Kidney tubule cell (primary cell): Measurements from ENCODE around the gene IFITM10.

ENCODE experiments used
- DNase-seq: peaks from one replicate; pipeline ENCODE4 v3.0.0-alpha.2; 2018; ENCODE audit warnings: low spot score

The IFITM10 gene

DNA sequence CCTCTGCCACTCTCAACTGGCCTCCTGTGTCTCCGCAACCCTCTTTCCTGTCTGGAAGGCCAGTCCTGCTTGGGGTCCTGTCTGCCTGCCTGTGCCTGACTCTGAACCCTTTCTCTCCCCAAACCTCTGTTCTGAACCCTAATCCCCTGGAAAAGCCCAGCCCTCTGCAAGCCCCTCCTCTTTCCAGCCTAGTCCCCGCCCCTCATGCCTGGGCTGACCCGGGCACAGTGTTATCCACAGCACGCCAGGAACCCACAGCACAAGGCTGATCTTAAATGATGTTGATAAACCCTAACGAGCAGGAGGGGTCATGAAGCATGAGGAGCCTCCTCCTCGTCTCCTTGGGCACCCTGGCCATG, at the start of gene IFITM10:
Gene IFITM10 (minus strand): TSS at position 115 of the 359 bp plus-strand sequence. CDS start 153 bp downstream, outside the sequence.
- no peak for DNase-seq

DNA sequence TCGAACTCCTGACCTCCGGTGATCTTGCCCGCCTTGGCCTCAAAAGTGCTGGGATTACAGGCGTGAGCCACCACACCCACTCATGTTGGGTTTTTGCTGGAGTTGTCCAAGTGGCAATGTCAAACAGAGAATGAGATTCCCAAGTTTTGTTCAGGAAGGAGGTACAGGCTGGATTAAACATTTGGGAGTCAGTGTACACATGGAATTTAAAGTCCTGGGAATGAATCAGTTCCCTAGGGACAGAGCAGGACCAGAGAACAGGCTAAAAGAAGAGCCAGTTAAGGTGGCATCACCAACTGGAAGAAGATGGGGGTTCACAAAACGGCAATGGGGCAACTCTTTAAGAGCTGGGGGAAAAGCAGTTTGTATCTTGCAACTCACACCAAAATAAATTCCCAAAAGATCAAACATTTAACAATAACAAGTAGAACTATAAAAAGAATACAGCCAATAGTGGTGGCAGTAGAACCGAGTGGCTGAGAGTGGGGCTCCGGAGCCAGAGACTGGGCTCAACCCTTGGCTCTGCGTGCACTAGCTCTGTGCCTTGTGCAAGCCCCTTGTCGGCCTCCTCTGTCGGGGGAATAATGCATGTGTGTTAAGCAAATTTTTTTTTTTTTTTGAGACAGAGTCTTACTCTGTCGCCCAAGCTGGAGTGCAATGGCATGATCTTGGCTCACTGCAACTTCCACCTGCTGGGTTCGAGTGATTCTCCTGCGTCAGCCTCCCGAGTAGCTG, 47.2 kb upstream of the IFITM10 start:
- DNase-seq, result no peak

DNA sequence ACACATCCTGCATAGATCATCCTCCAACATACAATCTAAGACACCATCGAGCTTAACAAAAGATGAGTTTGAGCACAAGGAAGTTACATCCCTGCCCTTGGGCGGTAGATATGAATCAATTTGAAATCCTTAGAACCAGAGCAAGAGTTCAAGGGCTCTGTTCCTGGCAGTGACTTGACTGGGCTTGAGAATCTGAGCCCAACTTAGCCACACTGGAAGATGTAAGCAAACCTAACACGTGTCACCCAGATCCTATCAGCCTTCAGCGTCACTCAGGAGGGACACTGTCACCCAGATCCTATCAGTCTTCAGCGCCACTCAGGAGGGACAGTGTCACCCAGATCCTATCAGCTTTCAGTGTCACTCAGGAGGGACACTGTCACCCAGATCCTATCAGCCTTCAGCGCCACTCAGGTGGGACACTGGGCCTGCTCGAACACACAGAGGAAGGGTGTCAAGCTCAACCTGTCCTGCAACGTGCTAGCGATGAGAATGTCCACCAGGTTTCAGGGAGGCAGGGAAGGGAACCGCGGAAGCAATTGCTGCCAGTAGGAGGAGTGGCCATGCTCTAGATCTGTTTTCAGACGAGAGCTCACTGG, 46.1 kb upstream of the IFITM10 start:
- DNase-seq, result no peak

DNA sequence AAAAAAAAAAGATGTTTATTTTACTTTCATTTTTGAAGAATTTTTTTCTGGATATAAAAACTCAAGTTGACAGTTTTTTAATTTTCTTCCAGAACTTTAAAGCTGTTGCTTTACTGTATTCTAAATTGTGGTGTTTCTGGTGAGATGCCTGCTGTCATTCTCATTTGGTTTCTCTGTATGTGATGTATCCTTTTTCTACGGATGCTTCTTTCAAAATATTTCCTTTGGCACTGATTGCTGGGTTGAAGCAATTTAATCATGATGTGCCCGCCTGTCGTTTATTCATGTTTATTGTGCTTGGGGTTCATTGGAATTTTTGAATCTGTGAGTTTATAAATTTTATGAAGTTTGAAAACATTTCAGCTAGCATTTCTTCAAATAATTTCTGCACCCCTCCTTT, 42.7 kb upstream of the IFITM10 start:
- no peak for DNase-seq

DNA sequence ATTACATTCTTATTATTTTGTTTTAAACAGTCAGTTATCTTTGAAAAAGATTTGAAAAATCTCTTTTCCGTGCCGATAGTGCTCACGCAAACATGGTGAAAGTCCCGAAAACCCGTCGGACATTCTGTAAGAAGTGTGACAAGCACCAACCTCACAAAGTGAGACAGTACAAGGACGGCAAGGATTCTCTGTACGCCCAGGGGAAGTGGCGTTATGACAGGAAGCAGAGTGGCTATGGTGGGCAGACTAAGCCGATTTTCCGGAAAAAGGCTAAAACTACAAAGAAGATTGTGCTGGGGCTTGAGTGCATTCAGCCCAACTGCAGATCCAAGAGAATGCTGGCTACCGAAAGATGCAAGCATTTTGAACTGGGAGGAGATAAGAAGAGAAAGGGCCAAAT, 42.1 kb upstream of the IFITM10 start:
- DNase-seq, result no peak

DNA sequence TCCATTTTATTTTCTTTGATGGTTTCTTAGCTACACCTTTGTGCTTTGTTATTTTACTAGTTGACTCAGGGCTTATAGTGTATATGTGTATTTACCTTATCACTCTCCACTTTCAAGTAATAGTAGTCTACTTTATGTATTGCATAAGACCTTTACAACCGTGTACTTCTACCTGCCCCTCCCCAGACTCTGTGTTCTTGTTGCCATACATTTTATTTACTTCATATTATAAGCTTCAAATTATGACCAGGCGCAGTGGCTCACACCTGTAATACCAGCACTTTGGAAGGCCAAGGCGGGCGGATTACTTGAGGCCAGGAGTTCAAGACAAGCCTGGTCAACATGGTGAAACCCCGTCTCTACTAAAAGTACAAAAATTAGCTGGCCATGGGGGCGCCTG, 41.5 kb upstream of the IFITM10 start:
- no peak for DNase-seq

DNA sequence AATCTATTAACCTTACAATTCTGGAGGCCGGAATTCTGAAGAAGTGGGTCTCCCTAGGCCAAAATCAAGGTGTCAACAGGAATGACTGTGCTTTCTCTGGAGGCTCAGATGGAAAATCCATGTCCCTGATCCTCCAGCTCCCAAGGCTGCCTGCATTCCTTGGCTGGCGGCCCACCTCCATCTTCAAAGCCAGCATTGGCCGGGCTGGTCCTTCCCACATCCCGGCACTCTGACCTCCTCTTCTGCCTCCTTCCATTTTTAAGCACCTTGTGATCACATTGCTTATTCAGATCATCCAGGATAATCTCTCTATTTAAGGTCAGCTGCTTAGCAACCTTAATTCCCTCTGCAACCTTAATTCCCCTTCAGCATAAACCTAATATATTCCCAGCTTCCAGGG, 36.1 kb upstream of the IFITM10 start:
- no peak for DNase-seq

DNA sequence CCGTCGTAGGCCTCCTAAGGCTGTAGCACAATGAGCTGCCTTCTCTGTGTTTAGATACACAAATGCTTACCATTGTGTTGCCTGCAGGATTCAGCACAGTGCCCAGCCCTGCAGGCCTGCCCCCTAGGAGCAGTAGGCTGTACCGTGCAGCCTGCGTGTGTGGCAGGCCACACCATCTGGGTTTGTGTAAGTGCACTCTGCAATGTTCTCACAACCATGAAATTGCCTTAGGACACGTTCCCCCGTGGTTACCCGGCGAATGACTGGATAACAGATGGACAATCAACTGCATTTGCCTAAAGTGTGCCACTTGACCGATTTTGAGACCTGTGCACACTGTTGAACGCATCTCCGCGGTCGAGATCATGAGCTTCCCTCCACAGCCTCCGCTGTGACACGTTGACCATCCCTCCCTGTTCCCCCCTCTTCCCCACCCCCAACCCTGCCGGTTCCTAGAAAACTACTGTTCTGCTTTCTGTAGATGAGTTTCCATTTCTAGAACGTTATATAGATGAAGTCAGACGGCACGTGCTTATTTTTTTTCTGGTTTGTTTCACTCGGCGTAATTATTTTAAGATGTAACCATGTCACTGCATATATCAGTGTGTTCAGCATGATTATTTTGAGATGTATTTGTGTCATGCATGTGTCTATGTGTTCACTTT, 35.5 kb upstream of the IFITM10 start:
- DNase-seq, result no peak

DNA sequence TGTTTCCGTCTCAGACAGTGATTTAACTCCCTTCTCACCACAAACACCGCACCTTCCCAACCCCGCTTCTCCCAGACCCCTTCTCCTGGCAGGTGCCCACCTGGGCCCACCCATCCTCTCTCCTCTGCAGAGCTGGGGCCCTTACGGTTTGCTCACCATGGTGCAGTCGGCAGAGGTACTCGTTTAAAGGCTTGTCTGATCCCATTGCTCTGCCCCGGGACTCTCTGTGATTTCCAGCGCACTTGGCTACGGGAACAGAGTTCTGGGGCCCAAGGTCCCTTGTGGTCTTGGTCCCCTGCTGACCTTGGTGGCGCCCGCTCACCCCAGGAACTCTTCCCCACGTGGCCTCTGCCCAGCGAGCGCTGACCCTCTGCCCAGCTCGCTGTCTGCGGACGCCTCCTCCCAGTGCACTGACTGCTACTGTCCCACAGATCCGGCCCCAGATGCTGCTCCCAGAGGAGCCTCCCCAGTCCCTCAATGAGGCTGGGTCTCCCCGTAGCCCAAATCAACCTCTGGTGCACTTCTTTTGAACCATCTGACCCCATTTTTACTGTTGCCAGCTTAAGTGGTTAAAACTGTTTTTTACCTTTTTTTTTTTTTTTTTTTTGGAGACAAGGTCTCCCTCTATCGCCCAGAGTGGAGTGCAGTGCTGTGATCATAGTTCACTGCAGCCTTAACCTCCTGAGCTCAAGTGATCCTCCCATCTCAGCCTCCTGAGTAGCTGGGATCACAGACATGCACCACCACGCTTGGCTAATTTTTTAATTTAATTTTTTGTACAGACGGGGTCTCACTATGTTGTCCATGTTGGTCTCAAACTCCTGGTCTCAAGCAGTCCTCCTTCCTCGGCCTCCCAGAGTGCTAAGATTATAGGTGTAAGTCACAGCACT, 34.6 kb upstream of the IFITM10 start:
- DNase-seq, result no peak

DNA sequence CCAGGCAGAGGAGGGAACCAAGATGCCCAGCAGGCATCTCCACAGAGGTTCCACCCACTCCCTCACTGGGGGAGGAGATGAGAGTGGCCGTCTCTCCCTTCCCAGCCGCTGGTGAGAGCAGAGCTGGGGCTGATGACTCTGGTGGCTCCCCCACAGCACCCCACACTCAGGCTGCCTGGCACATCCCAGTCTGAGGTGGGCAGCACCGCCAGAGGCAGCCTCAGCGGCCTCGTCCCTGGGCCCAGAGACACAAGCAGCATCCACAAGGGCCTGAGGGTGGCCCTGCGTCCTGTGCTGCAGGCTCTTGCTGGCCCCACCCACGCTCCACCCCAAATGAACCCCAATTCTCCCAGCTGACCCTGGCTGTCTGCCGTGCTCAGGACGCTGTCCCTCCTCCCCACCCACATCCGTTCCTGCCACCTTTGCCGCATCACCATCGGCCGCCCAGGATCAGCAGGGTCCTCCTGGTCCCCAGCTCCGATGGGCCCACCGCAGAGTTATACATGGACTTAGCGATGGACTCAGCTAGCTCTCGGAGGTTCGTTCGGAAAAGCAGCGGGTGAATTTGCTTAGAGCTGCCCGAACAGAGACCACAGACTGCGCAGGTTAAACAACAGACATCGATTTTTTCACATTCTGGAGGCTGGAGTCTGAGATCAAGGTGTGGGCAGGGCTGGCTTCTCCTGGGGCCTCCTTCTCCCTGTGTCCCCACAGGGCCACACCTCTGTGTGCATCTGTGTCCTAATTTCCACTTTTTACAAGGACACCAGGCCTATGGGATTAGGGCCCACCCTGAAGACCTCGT, 33.5 kb upstream of the IFITM10 start:
- no peak for DNase-seq

DNA sequence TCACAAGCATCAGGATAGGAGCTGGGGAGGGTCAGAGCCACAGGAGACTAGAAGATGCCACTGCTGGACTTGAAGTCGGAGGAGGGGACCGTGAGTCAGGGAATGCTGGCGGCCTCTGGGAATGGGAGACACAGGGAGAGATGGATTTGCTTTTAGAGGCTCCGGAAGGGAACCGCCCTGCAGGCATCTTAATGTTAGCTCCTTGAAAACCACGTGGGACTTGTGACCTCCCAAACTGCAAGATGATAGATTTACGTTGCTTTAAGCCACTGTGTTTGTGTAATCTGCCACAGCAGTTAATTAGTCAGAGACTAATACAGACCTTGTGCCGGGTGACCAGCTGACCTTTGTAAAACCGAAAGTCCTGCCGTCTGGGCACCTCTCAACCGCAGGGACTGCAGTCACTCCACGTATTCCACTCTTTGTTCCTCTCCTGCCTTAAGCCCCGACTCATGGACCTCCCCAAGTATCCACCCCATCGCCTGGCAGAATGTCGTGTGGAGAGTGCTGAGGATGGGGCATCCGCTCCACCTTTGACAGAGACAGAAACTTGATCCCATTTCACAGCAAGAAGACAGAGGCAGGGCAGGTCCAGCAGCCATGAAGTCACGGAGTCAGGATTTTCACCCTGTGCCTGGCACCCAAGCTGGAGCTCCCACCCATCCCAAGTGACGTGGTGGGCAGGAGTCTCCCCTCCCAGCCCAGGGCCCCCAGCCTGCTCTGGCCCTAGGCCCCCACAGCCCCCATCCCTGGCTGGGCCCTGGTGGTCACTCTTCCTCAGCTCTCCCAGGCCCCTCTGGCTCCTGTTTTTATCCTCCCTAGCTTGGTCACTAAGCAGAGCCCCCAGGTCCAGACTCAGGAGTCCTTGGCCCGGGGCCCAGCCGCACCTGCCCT, 32.7 kb upstream of the IFITM10 start:
- peak; percentile 61 for DNase-seq

DNA sequence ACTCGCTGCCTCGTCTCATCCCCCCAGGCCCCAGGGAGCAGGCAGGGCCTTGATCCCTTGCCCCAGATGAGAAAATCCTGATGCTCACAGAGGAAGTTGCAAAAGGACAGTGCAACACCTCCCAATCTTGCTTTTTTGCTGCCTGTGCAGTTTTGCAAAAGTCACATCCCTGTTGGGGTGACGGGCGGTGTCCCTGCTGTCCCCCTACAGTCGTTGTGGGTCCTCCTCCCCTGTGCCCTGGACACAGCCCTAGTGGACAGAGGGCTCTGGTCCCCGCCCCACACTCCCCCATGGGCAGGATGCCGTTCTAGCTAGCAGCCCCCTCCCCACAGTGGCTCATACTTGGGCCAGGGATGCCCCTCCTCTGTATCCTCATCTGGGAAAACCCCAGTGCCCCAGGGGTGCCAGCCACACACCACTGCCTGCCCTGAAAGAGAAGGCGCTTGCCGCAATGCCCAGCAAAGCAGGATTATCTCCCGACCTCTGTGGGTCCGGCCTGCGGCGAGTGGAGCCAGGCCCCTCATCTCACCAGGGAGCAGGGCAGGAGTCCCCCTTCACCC, 31.7 kb upstream of the IFITM10 start:
- DNase-seq, result no peak

DNA sequence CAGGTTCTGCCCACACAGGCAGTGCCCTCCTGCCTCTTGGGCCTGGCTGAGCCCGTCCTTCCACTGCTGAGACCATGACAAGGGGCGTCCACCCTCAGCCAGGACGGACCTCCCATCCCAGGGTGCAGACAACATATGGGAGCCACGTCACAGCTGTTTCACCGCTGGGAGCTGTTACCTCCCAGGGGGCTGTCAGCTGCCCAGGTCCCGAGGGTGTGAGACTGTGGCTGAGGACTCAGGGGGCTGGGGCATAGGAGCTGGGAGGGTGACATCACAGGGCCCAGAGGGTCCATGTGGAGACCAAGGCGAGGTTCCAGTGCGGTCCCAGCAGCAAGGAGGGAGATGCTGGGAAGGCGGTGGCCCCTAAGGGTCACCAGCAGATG, 31.2 kb upstream of the IFITM10 start:
- no peak for DNase-seq

DNA sequence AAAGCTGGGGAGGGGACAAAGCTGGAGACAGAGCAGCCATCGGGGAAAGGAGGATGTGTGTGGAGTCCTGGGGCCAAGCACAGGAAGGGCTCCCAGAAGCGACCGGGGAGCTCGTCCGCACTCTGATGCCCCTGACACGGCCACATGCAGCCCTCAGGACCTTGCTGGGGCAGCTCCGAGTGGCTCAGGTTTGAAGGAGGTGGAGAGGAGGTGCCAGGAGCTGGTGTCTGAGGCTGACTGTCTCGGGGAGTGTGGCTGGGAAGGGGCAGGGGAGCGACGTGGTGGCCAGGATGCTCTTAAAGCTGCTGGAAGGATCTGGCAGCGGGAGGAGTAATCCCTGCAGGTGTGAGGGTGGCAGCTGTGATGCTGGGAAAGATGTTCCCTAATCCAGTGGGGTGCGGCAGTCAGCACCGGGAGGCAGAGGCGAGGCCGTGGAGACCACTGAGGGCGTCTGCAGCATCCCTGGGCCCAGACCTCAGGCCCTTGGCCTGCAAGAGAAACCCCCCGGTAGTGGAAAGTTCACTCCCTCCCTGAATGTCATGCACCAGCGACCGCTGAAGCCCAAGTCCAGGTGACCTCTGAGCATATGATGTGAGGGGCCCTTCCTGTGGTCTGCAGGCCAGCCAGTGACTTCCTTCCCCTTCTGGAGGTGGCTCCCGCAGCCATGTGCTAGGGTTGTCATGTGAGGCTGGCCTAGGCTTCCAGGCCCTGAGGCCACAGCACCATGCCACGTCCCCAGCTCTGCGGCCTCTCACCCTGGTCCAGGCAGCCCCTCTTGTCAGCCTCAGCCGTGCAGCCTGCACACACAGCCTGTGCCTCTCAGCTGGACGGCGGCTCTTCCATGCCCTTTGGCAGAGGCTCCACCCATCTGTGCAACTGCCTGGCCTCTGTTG, 30.6 kb upstream of the IFITM10 start:
- DNase-seq, result no peak

DNA sequence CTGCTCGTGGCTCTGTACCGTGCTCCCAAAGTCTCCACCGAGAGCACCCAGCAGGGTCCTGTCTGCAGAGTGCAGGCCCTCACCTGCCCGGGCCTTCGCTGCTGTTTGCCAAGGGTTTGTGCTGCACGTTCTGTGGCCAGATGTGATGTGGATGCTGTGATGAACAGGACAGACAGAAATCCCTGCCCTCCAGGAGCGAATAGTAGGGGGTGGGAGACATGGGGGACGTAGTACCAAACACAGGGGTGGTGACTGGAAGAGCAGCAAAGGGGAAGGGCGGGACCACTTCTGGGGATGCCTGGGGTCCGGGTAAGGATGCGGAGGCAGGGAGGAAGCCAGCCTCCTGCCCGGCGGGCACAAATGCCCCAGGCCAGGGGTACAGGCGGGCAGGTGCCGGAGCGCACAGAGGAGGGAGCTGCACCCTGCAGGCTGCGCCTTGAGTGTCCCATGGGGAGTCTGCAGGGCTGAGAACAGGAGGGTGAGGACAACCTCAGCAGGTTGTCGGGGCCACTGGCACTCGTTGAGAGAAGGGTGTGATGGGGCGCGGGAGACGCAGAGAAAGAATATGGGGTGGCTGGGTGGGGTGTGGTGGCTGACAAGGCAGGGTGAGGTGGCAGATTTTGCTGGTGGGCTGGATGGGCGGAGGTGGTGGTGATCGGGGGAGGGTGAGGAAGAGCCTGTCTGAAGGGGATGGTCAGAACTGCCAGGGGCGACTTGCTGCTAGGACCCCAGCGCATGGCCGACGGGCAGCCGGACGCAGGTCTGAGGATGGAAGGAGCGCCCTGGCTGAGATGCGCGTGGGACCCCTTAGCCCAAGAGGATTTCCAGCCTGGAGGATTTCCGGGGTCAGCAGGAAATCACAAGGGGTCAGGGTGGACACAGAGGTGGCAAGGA, 29.7 kb upstream of the IFITM10 start:
- DNase-seq, result no peak

DNA sequence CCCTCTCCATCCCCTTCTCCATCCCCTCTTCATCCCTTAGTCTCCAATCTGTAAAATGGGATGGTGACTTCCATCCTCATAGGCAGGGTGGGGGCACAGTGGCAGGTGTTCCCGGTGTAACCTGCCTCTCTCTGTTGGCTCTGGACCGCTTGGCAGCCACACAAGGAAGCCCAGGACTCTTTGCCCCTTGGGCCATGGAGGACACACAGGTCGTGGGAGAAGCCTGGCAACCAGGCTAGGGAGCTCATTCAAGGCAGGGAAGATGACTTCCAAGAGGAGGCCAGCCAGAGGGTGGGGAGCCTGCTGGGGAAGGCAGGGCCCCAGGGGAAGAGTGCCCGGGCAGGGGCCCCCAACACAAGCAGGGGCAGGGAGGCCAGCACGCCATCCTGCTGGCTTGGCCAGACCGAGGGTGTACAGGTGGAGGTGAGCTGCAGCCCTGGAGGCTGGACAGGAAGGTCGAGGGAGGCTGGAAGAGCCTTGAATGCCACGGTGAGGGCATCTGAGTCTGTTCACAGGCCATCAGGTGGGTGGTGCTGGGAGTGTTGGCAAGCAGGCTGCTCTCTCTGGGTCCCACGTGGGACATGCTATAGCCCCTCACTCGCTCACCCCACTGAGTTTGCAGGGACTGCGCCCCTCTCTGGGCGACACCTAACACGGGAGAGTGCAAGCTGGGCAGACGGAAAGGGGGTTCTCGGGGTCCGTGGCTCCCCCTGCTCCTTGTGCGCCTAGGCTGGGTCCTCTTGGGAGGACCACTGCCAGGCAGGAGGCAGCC, 28.8 kb upstream of the IFITM10 start:
- DNase-seq, result no peak

DNA sequence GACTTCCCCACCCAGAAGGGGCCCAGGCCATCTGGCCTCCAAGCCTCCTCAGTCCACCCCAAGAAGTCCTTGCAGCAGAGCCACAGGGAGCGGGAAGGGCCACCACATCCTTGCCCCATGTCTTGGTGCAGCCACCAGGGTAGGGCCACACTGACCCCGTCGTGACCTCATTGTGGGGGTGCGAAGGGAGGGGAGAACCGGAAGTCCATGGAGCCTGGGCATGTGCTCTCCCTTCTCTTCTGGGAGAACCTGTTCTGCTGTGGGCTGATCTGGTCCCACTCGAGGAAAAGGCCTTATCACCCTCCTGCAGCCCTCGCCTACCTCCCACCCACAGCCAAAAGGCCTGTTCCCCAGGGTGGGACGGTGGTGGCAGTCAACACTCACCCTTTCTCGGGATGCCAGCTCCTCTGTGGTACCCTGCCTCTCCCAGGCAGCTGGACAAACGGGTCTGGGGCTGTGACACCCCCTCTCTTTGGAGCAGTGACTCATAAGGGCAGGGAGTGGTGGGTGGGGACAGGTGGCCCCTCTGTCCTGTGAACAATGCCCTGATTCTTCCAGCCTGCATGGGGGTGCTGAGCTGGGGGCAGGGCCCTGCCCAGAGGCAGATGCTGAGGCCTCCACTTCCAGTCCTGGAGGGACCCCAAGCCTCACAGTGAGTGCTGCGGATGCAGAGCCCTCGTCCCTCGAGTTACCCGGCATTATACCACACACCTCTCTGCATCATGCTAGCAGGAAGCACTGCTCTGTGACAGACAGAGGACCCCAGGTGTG, 27.9 kb upstream of the IFITM10 start:
- DNase-seq, result no peak
